ENCODE measurements around the gene PPL. TPM values are rescaled to one million over a fixed set of nuclear protein-coding genes. Genes with fewer than 3 reads are reported as not detected.

Gene PPL
- total RNA-seq, 1 experiment from 2014 or later = 56.4 TPM

DNA sequence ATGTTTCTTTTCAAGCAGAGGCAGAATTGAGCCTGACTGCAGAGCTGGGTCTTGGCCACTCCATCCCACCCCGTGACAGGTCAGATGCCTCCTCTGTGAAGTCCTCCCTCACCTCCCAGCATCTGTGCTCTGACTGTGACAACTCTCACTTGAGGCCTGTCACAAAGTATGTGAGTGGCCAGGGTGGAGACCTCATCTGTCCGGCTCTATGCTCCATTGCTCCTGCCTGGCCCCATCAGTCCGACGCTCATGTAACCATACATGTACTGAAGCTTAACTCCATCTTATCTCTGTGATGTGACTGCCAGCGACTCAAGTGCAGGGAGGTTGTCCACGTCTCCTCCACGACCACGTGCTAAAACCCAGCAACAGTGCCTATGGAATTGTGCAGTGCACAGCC lies 3.5 kb downstream of the PPL start (continued):
- TF ChIP-seq, protein P1, sequence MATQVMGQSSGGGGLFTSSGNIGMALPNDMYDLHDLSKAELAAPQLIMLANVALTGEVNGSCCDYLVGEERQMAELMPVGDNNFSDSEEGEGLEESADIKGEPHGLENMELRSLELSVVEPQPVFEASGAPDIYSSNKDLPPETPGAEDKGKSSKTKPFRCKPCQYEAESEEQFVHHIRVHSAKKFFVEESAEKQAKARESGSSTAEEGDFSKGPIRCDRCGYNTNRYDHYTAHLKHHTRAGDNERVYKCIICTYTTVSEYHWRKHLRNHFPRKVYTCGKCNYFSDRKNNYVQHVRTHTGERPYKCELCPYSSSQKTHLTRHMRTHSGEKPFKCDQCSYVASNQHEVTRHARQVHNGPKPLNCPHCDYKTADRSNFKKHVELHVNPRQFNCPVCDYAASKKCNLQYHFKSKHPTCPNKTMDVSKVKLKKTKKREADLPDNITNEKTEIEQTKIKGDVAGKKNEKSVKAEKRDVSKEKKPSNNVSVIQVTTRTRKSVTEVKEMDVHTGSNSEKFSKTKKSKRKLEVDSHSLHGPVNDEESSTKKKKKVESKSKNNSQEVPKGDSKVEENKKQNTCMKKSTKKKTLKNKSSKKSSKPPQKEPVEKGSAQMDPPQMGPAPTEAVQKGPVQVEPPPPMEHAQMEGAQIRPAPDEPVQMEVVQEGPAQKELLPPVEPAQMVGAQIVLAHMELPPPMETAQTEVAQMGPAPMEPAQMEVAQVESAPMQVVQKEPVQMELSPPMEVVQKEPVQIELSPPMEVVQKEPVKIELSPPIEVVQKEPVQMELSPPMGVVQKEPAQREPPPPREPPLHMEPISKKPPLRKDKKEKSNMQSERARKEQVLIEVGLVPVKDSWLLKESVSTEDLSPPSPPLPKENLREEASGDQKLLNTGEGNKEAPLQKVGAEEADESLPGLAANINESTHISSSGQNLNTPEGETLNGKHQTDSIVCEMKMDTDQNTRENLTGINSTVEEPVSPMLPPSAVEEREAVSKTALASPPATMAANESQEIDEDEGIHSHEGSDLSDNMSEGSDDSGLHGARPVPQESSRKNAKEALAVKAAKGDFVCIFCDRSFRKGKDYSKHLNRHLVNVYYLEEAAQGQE (IDR thresholded peaks at IDR 0.05; ENCODE audit: low read depth) = no peak
- TF ChIP-seq POLR2A (IDR thresholded peaks at IDR 0.05; ENCODE audit: borderline replicate concordance, extremely low read depth, insufficient read depth, insufficient read length) = no peak
- no peak for TF ChIP-seq SRF (IDR thresholded peaks at IDR 0.05; ENCODE audit: low read depth)
- TF ChIP-seq CBX3 (IDR thresholded peaks at IDR 0.05; ENCODE audit: low read depth) = no peak
- TF ChIP-seq, protein P2, sequence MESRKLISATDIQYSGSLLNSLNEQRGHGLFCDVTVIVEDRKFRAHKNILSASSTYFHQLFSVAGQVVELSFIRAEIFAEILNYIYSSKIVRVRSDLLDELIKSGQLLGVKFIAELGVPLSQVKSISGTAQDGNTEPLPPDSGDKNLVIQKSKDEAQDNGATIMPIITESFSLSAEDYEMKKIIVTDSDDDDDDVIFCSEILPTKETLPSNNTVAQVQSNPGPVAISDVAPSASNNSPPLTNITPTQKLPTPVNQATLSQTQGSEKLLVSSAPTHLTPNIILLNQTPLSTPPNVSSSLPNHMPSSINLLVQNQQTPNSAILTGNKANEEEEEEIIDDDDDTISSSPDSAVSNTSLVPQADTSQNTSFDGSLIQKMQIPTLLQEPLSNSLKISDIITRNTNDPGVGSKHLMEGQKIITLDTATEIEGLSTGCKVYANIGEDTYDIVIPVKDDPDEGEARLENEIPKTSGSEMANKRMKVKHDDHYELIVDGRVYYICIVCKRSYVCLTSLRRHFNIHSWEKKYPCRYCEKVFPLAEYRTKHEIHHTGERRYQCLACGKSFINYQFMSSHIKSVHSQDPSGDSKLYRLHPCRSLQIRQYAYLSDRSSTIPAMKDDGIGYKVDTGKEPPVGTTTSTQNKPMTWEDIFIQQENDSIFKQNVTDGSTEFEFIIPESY (IDR thresholded peaks at IDR 0.05; ENCODE audit: extremely low read depth, insufficient replicate concordance, low read length) = no peak
- no peak for TF ChIP-seq TCF7L2 (IDR thresholded peaks at IDR 0.05; ENCODE audit: borderline replicate concordance, extremely low read depth, insufficient read depth, insufficient read length)
- TF ChIP-seq FOSL1 (IDR thresholded peaks at IDR 0.05; ENCODE audit: low read depth) = no peak

DNA sequence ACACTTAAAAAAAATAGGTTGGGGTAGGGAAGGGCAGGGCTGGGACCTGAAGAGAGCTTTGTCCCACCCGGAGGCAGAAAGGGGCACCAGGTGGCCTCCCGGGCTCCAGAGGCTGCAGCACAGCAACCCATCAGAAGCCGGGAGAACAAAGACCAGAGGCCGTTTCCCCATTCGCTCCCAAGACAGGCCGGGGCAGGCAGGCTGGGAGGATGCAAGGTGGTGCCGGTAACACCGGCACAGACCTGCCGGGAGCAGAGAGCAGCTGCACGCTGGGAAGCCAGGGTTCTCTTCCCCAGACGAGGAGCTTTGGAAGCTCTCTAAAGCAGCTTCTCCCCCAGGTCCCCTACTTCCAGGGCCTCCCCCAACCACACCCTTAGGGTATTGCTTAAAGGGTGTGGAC lies 5.6 kb downstream of the PPL start:
- no peaks in the 10 kb centered on the region for H3K9me2 ChIP-seq (ENCODE audit: insufficient read depth)
- no peak overlapping the region for H3K4me3 ChIP-seq (replicated peaks in 1 of 2; ENCODE audit: low read depth in 1 of 2, low read length in 2 of 2)
- H3K27me3 ChIP-seq (ENCODE audit: insufficient read depth, low read length) = no peaks in the 10 kb centered on the region
- ATAC-seq = no peak
- no peak for DNase-seq (ENCODE audit: low read depth, low spot score)
- ChIA-PET CTCF (no interaction called here), POLR2A (interaction anchor here (0.6 to 1.3 kb wide), 2 partner anchors 12 to 315 kb away, joined by 3 to 7 read pairs; no protein-coding TSS in a partner anchor), RAD21 (ENCODE audit: low non-redundant PET in 1 of 2, low total read pairs in 2 of 2, uncharacterized antibody in 2 of 2, unreplicated experiment in 2 of 2) (no interaction called here)
- BruUV-seq (replicated peaks) = no TSS peak
- no peak overlapping the region for H2AFZ ChIP-seq (ENCODE audit: low read depth, low read length, poor library complexity, severe bottlenecking)
- TF ChIP-seq, protein P3, sequence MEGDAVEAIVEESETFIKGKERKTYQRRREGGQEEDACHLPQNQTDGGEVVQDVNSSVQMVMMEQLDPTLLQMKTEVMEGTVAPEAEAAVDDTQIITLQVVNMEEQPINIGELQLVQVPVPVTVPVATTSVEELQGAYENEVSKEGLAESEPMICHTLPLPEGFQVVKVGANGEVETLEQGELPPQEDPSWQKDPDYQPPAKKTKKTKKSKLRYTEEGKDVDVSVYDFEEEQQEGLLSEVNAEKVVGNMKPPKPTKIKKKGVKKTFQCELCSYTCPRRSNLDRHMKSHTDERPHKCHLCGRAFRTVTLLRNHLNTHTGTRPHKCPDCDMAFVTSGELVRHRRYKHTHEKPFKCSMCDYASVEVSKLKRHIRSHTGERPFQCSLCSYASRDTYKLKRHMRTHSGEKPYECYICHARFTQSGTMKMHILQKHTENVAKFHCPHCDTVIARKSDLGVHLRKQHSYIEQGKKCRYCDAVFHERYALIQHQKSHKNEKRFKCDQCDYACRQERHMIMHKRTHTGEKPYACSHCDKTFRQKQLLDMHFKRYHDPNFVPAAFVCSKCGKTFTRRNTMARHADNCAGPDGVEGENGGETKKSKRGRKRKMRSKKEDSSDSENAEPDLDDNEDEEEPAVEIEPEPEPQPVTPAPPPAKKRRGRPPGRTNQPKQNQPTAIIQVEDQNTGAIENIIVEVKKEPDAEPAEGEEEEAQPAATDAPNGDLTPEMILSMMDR (IDR thresholded peaks at IDR 0.05 in 2 of 3, conservative IDR thresholded peaks at IDR 0.05 in 1 of 3; ENCODE audit: borderline replicate concordance in 1 of 3, insufficient read depth in 1 of 3, low read depth in 2 of 3, low read length in 2 of 3) = no peak
- no peak for TF ChIP-seq CBX3 (IDR thresholded peaks at IDR 0.05; ENCODE audit: low read depth)
- no peak for TF ChIP-seq EZH2phosphoT487 (IDR thresholded peaks at IDR 0.05; ENCODE audit: borderline replicate concordance)
- no peak for TF ChIP-seq POLR2A (IDR thresholded peaks at IDR 0.05; ENCODE audit: borderline replicate concordance, extremely low read depth, insufficient read depth, insufficient read length)
- TF ChIP-seq JUND (IDR thresholded peaks at IDR 0.05) = no peak
- TF ChIP-seq, protein P2 (IDR thresholded peaks at IDR 0.05; ENCODE audit: extremely low read depth, insufficient replicate concordance, low read length) = no peak
- TF ChIP-seq RAD21 (IDR thresholded peaks at IDR 0.05; ENCODE audit: low read depth) = no peak
- no peak for TF ChIP-seq SP1 (IDR thresholded peaks at IDR 0.05; ENCODE audit: low read depth)
- no peak for TF ChIP-seq SRF (IDR thresholded peaks at IDR 0.05; ENCODE audit: low read depth)
- H3K36me3 ChIP-seq (ENCODE audit: control insufficient read depth in 1 of 2, insufficient read depth in 2 of 2, low read length in 2 of 2) = peaks cover 0 to 13% of the 10 kb centered on the region in 2 experiments; a peak in 1 of 4 replicates
- H3K4me2 ChIP-seq (ENCODE audit: low read length) = no peak overlapping the region
- no peak overlapping the region for H3K9ac ChIP-seq (ENCODE audit: low read length)
- H3K79me2 ChIP-seq (ENCODE audit: insufficient read depth, low read length) = no peaks in the 10 kb centered on the region; the same call in 1 of the 2 replicates
- intact Hi-C loops (cut with micrococcal nuclease) = no loop called here
- H4K20me1 ChIP-seq (ENCODE audit: insufficient read depth) = no peaks in the 10 kb centered on the region
- H3K4me1 ChIP-seq (ENCODE audit: control insufficient read depth in 1 of 2, insufficient read depth in 2 of 2, low read length in 2 of 2) = peaks cover 8 to 14% of the 10 kb centered on the region in 2 experiments; a peak in 3 of 4 replicates
- no peak overlapping the region for H3K27ac ChIP-seq (ENCODE audit: low read depth, low read length)
- H3K9me3 ChIP-seq (ENCODE audit: control insufficient read depth in 1 of 2, insufficient read depth in 1 of 2, low read depth in 1 of 2, low read length in 2 of 2) = peaks cover 4 to 10% of the 10 kb centered on the region in 2 experiments; a peak in 2 of 4 replicates
